Measurements from ENCODE around the gene GUCY2C.

DNA sequence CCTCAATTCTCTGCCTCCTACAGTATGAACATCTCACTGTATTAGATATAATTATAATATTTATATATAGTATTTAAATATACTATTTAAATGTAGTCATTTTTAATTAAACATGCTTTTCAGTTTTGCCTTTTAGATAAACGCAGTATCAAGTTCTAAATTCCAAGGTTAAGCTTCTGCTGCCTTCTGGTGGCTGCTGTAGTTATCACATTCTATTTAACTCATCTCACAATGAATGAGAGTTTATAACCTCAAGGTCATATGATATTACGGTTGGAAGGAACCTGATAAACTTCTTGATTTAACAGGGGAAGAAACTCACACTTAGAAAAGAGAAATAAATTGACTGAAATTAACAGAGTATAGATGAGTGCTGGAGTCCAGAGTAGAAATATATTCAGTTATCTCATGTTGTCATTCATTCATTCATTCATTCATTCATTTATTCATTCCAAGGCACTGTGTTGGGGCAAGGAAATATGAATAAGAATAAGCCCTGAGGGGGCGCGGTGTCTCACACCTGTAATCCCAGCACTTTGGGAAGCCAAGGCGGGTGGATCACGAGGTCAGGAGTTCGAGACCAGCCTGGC is 31.9 kb downstream of the GUCY2C start:
- TF ChIP-seq POLR2AphosphoS5 (IDR thresholded peaks at IDR 0.05) = no peak
- TF ChIP-seq, protein P1, sequence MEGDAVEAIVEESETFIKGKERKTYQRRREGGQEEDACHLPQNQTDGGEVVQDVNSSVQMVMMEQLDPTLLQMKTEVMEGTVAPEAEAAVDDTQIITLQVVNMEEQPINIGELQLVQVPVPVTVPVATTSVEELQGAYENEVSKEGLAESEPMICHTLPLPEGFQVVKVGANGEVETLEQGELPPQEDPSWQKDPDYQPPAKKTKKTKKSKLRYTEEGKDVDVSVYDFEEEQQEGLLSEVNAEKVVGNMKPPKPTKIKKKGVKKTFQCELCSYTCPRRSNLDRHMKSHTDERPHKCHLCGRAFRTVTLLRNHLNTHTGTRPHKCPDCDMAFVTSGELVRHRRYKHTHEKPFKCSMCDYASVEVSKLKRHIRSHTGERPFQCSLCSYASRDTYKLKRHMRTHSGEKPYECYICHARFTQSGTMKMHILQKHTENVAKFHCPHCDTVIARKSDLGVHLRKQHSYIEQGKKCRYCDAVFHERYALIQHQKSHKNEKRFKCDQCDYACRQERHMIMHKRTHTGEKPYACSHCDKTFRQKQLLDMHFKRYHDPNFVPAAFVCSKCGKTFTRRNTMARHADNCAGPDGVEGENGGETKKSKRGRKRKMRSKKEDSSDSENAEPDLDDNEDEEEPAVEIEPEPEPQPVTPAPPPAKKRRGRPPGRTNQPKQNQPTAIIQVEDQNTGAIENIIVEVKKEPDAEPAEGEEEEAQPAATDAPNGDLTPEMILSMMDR (IDR thresholded peaks at IDR 0.05) = peak in 2 of 3 donors; percentile 54 to 58
